ENCODE measurements around the gene PKP4.

GRCh38 chr2:158729873-158730620, 273.3 kb downstream of the PKP4 start:
- TF ChIP-seq CTCF (conservative IDR thresholded peaks at IDR 0.05) (no peak), ZFX (IDR thresholded peaks at IDR 0.05) (no peak)
